ENCODE results near the gene ARFGAP1. TPM values are rescaled to one million over a fixed set of nuclear protein-coding genes. Genes with fewer than 3 reads are reported as not detected.

The ARFGAP1 gene
- total RNA-seq, 3 donors from 2014 or later (not counting 1 experiment from before 2014, with no cell fraction given): 118 to 138 (median 127) TPM

GRCh38 chr20:63227260-63227659 lies 45.4 kb upstream of the ARFGAP1 start:
- Mint-ChIP-seq H3K27ac (no peak overlapping the region), H3K9me3 (no peaks in the 10 kb centered on the region), H3K27me3 (ENCODE audit: low read depth in 2 of 2) (peaks cover 22% of the 10 kb centered on the region in 2 donors), H3K4me3 (no peak overlapping the region), H3K4me1 (no peaks in the 10 kb centered on the region), H3K36me3 (no peaks in the 10 kb centered on the region)
- Histone ChIP-seq H3K27me3 (ENCODE audit: control insufficient read depth, insufficient read depth, low read length) (peaks cover 13% of the 10 kb centered on the region), H3K36me3 (ENCODE audit: control insufficient read depth, insufficient read depth, low read length) (no peaks in the 10 kb centered on the region), H3K27ac (ENCODE audit: low read length) (no peak overlapping the region), H3K9me3 (ENCODE audit: control insufficient read depth, insufficient read depth, low read length) (no peaks in the 10 kb centered on the region), H3K4me3 (ENCODE audit: low read length) (no peak overlapping the region), H3K4me1 (ENCODE audit: control insufficient read depth, insufficient read depth, low read length) (no peaks in the 10 kb centered on the region)
- TF ChIP-seq, protein P1, sequence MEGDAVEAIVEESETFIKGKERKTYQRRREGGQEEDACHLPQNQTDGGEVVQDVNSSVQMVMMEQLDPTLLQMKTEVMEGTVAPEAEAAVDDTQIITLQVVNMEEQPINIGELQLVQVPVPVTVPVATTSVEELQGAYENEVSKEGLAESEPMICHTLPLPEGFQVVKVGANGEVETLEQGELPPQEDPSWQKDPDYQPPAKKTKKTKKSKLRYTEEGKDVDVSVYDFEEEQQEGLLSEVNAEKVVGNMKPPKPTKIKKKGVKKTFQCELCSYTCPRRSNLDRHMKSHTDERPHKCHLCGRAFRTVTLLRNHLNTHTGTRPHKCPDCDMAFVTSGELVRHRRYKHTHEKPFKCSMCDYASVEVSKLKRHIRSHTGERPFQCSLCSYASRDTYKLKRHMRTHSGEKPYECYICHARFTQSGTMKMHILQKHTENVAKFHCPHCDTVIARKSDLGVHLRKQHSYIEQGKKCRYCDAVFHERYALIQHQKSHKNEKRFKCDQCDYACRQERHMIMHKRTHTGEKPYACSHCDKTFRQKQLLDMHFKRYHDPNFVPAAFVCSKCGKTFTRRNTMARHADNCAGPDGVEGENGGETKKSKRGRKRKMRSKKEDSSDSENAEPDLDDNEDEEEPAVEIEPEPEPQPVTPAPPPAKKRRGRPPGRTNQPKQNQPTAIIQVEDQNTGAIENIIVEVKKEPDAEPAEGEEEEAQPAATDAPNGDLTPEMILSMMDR (IDR thresholded peaks at IDR 0.05): no peak
- WGBS (ENCODE audit: insufficient coverage): 79% methylated on average over 5 of the region's 5 CpGs
- DNase-seq (no peak), ATAC-seq (no peak)
- intact Hi-C loops (cut with micrococcal nuclease): no loop called here

- Mint-ChIP-seq H3K36me3 (no peaks in the 10 kb centered on the region), H3K27ac (no peak overlapping the region), H3K27me3 (ENCODE audit: low read depth in 2 of 2) (peaks cover 22 to 23% of the 10 kb centered on the region in 2 donors), H3K4me1 (no peaks in the 10 kb centered on the region), H3K9me3 (no peaks in the 10 kb centered on the region), H3K4me3 (no peak overlapping the region)
- Histone ChIP-seq H3K4me3 (ENCODE audit: low read length) (no peak overlapping the region), H3K4me1 (ENCODE audit: control insufficient read depth, insufficient read depth, low read length) (no peaks in the 10 kb centered on the region), H3K27ac (ENCODE audit: low read length) (no peak overlapping the region), H3K36me3 (ENCODE audit: control insufficient read depth, insufficient read depth, low read length) (no peaks in the 10 kb centered on the region), H3K9me3 (ENCODE audit: control insufficient read depth, insufficient read depth, low read length) (no peaks in the 10 kb centered on the region), H3K27me3 (ENCODE audit: control insufficient read depth, insufficient read depth, low read length) (peaks cover 15% of the 10 kb centered on the region)
- intact Hi-C loops (cut with micrococcal nuclease): no loop called here
- DNase-seq: no peak
- WGBS (ENCODE audit: insufficient coverage): 56% methylated on average over 13 of the region's 13 CpGs
- TF ChIP-seq, protein P1 (IDR thresholded peaks at IDR 0.05): no peak
- no peak for ATAC-seq
Observed at GRCh38 chr20:63228806-63229205, 43.8 kb upstream of the ARFGAP1 start.

DNA sequence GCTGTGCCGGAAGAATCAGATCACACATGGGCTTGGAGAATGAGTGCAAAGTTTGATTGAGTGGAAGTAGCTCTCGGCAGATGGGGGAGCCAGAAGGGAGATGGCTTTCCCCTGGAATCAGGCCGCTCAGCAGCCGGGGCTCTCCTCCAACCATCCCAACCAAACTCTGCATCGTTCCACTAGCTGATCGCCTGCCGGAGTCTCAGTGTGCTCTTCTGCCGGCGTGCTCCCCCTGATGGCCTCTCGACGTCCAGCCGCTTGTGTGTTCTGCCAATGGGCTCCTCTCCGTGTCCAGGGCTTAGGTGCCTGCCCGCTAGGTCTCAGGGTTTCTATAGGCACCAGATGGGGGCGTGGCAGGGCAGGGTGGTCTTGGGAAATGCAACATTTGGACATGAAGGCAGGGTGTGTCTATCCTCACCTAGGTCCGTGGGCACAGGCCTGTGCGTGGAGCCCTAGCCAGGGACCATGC lies 41.8 kb upstream of the ARFGAP1 start:
- H3K27ac ChIP-seq (ENCODE audit: low read length): no peak overlapping the region
- WGBS (ENCODE audit: insufficient coverage): 15% methylated on average over 17 of the region's 17 CpGs
- no peaks in the 10 kb centered on the region for H3K9me3 ChIP-seq (ENCODE audit: control insufficient read depth, insufficient read depth, low read length)
- H3K4me3 ChIP-seq (ENCODE audit: low read length): no peak overlapping the region
- peak in 1 of 2 donors; percentile 31 for DNase-seq
- H3K4me1 ChIP-seq (ENCODE audit: control insufficient read depth, insufficient read depth, low read length): peaks cover 3% of the 10 kb centered on the region
- Mint-ChIP-seq H3K4me1 (no peaks in the 10 kb centered on the region), H3K9me3 (no peaks in the 10 kb centered on the region), H3K36me3 (no peaks in the 10 kb centered on the region), H3K27me3 (ENCODE audit: low read depth in 2 of 2) (peaks cover 22 to 23% of the 10 kb centered on the region in 2 donors), H3K27ac (no peak overlapping the region), H3K4me3 (no peak overlapping the region)
- peaks cover 16% of the 10 kb centered on the region for H3K27me3 ChIP-seq (ENCODE audit: control insufficient read depth, insufficient read depth, low read length)
- ATAC-seq: no peak
- H3K36me3 ChIP-seq (ENCODE audit: control insufficient read depth, insufficient read depth, low read length): no peaks in the 10 kb centered on the region
- TF ChIP-seq, protein P1 (IDR thresholded peaks at IDR 0.05): no peak
- intact Hi-C loops (cut with micrococcal nuclease): no loop called here
